CD4-positive, alpha-beta memory T cell (primary cell): ENCODE data around the gene DAB2IP. TPM values are rescaled to one million over a fixed set of nuclear protein-coding genes. Genes with fewer than 3 reads are reported as not detected.

Source experiments
- CTCF ChIA-PET: fragments of 350-600 bp; sonication (Branson Sonifier 250); formaldehyde crosslinking; loops from one replicate; lab custom pipeline; 2021; ENCODE audit warnings: inconsistent platforms; ENCODE audit not compliant: partially characterized antibody; lab: Charles Lee
- POLR2A ChIA-PET: fragments of 350-600 bp; sonication (Branson Sonifier 250); formaldehyde crosslinking; loops from one replicate; lab custom pipeline; 2021; ENCODE audit not compliant: partially characterized antibody; lab: Charles Lee
- DNase-seq, 5 donors: peaks; one replicate each; pipeline versions ENCODE4 v3.0.0 to v3.0.0-alpha.2; 2020 to 2022; ENCODE audit warnings: mixed read lengths in 1 of 5
- H3K27ac ChIP-seq: one replicate; pipeline ENCODE4 v1.7.0; 2013; ENCODE audit warnings: low read depth, low read length
- H3K27me3 ChIP-seq: 2 replicates; pipeline ENCODE4 v1.7.0; 2013; ENCODE audit warnings: mild to moderate bottlenecking, low read length, moderate library complexity; ENCODE audit not compliant: insufficient read depth
- H3K36me3 ChIP-seq: 2 replicates; pipeline ENCODE4 v1.7.0; 2013; ENCODE audit warnings: mild to moderate bottlenecking, low read length, moderate library complexity; ENCODE audit not compliant: insufficient read depth
- H3K4me1 ChIP-seq: 2 replicates; pipeline ENCODE4 v1.7.0; 2013; ENCODE audit warnings: mild to moderate bottlenecking, low read length, moderate library complexity; ENCODE audit not compliant: insufficient read depth
- H3K4me3 ChIP-seq, 2 donors: one replicate each; pipeline ENCODE4 v1.7.0; 2013; ENCODE audit warnings: low read length in 2 of 2, mild to moderate bottlenecking in 1 of 2
- H3K9me3 ChIP-seq, 2 donors: one replicate each; pipeline ENCODE4 v1.7.0; 2013; ENCODE audit warnings: low read length in 2 of 2, control low read depth in 1 of 2; ENCODE audit not compliant: control insufficient read depth in 1 of 2
- H3K27ac Mint-ChIP-seq, 7 donors: one replicate each; pipeline ENCODE4 v1.8.0; 2020 to 2021; ENCODE audit warnings: mixed read lengths in 7 of 7, mild to moderate bottlenecking in 6 of 7, inconsistent platforms in 3 of 7, moderate library complexity in 3 of 7
- H3K27me3 Mint-ChIP-seq, 2 donors: one replicate each; pipeline ENCODE4 v1.8.0; 2020 to 2021; ENCODE audit warnings: mixed read lengths in 2 of 2
- H3K36me3 Mint-ChIP-seq, 2 donors: one replicate each; pipeline ENCODE4 v1.8.0; 2020 to 2021; ENCODE audit warnings: mixed read lengths in 2 of 2, inconsistent platforms in 1 of 2, mild to moderate bottlenecking in 1 of 2
- H3K4me1 Mint-ChIP-seq, 4 donors: one replicate each; pipeline ENCODE4 v1.8.0; 2020 to 2021; ENCODE audit warnings: mixed read lengths in 4 of 4, mild to moderate bottlenecking in 1 of 4
- H3K4me3 Mint-ChIP-seq, 8 donors: one replicate each; pipeline ENCODE4 v1.8.0; 2020 to 2021; ENCODE audit warnings: mixed read lengths in 8 of 8, mild to moderate bottlenecking in 7 of 8, moderate library complexity in 6 of 8, inconsistent platforms in 3 of 8
- H3K9me3 Mint-ChIP-seq, 8 donors: one replicate each; pipeline ENCODE4 v1.8.0; 2020 to 2021; ENCODE audit warnings: mixed read lengths in 8 of 8, mild to moderate bottlenecking in 5 of 8, inconsistent platforms in 3 of 8, moderate library complexity in 1 of 8
- intact Hi-C: fragments of 100-400 bp; cut with micrococcal nuclease; formaldehyde crosslinking; loops from one replicate; pipeline ENCODE4 v1.15.1; 2023
- polyA plus RNA-seq, 2 donors: library from polyadenylated mRNA; unstranded; fragments of 300-500 nt; fragmentation: Illumina TruSeq; gene quantifications; one replicate each; pipeline ENCODE4 v1.2.3, GENCODE V29; 2021
- total RNA-seq, 2 experiments: library from RNA; stranded (reverse); gene quantifications; one replicate each; pipeline ENCODE4 v1.2.3, GENCODE V29; 2021

DAB2IP gene
- total and polyA plus RNA-seq, 4 experiments from 2014 or later: not detected

DNA sequence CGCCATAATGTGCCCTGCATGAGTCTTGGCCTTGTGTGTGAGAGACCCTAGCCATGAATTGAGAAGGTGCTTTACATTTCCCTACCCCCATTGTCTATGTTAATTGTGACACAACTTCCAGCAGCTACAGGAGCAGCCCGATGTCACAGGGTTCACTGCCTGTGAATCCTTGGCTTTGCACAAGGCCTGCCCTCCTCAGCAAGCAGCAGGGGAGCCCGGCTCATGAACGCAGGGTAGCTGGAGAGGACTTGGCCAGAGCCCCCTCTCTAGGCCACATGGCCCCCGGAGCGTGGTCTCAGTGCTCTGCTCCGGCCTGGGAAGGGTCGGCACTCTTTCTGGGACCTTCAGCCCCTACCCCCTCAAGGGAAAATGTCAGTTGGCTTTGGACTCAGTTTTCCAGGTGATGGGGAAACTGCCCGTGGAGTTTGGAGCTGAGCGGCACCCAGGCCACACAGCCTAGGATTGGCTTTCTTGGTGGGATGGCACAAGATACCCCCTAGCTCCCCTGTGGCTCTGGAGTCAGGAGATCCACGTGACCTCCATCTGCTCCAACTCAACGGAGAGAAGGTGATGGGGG, 160.8 kb downstream of the DAB2IP start:
- no peaks in the 10 kb centered on the region for H3K4me1 Mint-ChIP-seq
- Histone ChIP-seq H3K4me3 (no peak overlapping the region), H3K27me3 (no peaks in the 10 kb centered on the region), H3K27ac (no peak overlapping the region), H3K9me3 (no peaks in the 10 kb centered on the region), H3K36me3 (no peaks in the 10 kb centered on the region), H3K4me1 (no peaks in the 10 kb centered on the region)
- H3K36me3 Mint-ChIP-seq: no peaks in the 10 kb centered on the region
- ChIA-PET CTCF (no interaction called here), POLR2A (no interaction called here)
- H3K9me3 Mint-ChIP-seq: no peaks in the 10 kb centered on the region
- no peaks in the 10 kb centered on the region for H3K27me3 Mint-ChIP-seq
- no peak overlapping the region for H3K27ac Mint-ChIP-seq
- no peak for DNase-seq
- intact Hi-C loops: no loop called here
- H3K4me3 Mint-ChIP-seq: no peak overlapping the region

DNA sequence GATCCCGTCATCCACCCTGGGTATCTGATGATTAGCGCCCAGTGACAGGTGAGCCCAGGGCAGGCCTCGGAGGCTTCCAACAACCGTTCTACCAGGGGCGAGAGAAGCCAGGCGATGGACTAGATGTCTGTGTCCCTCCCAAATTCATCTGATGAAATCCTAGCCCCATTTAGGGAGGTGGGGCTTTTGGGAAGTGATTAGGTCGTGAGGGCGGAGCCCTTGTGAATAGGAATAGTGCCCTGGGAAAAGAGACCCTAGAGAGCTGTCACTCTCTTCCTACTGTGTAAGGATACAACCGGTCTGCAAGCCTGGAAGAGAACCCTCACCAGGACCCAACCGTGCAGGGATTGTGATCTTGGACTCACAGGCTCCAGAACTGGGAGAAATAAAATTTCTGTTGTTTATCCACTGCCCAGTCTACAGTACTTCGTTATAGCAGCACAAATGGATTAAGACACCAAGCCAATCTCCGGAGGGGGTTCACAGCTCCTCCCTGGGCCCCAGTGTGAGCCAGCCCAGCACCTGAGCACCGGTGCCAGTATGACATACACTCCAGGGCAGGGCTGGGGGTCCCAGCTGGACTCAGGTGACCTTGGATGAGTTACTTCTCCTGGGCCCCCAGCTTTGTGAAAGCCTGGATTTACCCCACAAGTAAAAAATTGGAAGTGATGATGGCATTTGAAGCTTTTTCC, 162.2 kb downstream of the DAB2IP start:
- no peak overlapping the region for H3K4me3 Mint-ChIP-seq
- no peaks in the 10 kb centered on the region for H3K27me3 ChIP-seq
- ChIA-PET CTCF (no interaction called here), POLR2A (no interaction called here)
- no peak overlapping the region for H3K27ac Mint-ChIP-seq
- no peaks in the 10 kb centered on the region for H3K9me3 Mint-ChIP-seq
- no peak for DNase-seq
- intact Hi-C loops: no loop called here
- no peaks in the 10 kb centered on the region for H3K4me1 ChIP-seq
- H3K4me1 Mint-ChIP-seq: no peaks in the 10 kb centered on the region
- no peak overlapping the region for H3K27ac ChIP-seq
- no peak overlapping the region for H3K4me3 ChIP-seq
- H3K36me3 Mint-ChIP-seq: no peaks in the 10 kb centered on the region
- H3K36me3 ChIP-seq: no peaks in the 10 kb centered on the region
- H3K27me3 Mint-ChIP-seq: no peaks in the 10 kb centered on the region
- no peaks in the 10 kb centered on the region for H3K9me3 ChIP-seq

DNA sequence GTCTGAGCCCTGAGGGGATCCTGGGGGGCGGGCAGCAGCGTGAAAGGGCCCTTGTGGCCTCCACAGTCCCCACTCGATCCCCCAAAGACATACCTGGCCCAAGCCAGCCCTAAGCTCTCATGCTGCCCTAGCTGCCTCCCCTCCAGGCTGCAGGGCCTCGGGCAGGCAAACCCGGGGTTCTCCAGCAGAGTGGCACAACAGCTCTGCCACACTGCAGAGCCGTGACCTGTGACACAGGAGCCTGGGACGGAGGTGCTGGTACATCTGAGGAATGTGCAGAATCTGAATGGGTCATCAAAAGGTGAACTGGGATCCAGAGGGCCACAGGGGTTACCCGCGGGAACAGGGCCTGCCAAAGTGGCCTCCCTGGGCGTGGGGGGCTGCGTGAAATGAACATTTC, 163.2 kb downstream of the DAB2IP start:
- no peaks in the 10 kb centered on the region for H3K9me3 Mint-ChIP-seq
- no peaks in the 10 kb centered on the region for H3K4me1 Mint-ChIP-seq
- Histone ChIP-seq H3K36me3 (no peaks in the 10 kb centered on the region), H3K9me3 (no peaks in the 10 kb centered on the region), H3K27me3 (no peaks in the 10 kb centered on the region), H3K4me1 (no peaks in the 10 kb centered on the region), H3K4me3 (no peak overlapping the region), H3K27ac (no peak overlapping the region)
- no peak overlapping the region for H3K27ac Mint-ChIP-seq
- no peak for DNase-seq
- H3K4me3 Mint-ChIP-seq: no peak overlapping the region
- H3K27me3 Mint-ChIP-seq: no peaks in the 10 kb centered on the region
- POLR2A ChIA-PET: no interaction called here
- intact Hi-C loops: no loop called here
- H3K36me3 Mint-ChIP-seq: no peaks in the 10 kb centered on the region
- CTCF ChIA-PET: no interaction called here

DNA sequence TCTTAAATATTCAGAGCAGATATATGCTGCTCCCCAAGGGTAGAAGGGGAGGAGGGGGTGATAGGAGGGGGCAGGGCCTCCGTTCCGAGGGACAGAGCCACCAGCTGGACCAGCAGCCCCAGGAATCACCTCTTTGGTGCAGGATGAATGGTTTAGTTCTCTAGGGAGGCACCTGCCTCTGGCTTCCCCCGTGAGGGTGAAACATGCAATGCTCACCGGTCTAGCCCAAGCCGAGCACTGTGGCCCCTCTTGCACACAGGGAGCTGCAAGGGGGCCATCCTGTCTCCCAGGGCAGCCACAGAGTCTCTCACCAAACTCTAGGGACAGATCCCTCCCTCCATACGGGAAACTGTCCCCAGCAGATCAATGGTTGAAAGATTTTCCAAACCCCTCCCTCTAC, 163.7 kb downstream of the DAB2IP start:
- ChIA-PET CTCF (no interaction called here), POLR2A (no interaction called here)
- no peak overlapping the region for H3K27ac ChIP-seq
- Mint-ChIP-seq H3K27ac (no peak overlapping the region), H3K4me1 (no peaks in the 10 kb centered on the region), H3K4me3 (no peak overlapping the region), H3K36me3 (no peaks in the 10 kb centered on the region), H3K27me3 (no peaks in the 10 kb centered on the region), H3K9me3 (no peaks in the 10 kb centered on the region)
- H3K36me3 ChIP-seq: no peaks in the 10 kb centered on the region
- no peak overlapping the region for H3K4me3 ChIP-seq
- no peaks in the 10 kb centered on the region for H3K27me3 ChIP-seq
- intact Hi-C loops: no loop called here
- no peaks in the 10 kb centered on the region for H3K9me3 ChIP-seq
- no peak for DNase-seq
- no peaks in the 10 kb centered on the region for H3K4me1 ChIP-seq

DNA sequence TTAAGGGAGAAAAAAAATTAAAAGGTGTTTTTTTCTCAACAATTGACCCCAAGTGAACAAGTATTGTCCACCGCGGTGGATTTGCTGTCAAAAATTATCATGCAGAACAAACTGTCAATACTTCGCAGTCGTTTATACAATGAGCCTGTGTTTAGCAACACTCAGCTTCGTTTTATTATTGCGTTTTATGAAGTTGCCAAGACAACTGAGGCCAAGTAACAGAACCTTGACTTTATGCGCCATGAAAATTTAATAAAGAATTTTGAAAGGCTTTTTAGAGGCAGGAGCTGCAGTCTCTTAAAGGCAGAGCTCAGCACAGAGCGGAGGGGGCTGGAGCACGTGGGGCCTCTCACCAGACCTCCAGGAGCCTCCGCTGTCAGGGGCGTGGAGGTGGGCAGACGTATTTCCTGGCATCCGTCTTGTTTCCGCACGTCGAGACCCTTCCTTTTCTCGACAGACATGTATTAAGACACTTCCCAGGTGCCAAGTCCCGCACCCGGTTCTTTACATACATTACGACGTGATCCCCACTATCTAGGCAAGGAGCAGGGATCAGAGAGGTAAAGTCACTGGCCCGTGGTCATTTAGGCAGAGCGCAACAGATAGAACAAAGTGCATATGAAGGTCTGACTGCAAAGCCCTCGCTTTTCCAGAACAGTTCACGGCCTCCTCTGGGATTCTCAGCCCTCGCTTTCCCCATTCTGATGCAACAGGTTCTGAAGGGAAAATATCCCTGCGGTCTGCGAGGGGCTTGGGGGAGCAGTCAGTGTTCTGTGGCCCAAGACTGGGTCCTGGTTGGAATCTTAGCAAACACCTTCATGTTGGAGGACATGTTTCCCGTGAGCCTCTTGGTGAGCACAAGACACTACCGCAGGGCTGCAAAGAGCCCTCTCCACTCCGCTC, 164.4 kb downstream of the DAB2IP start:
- no peak overlapping the region for H3K4me3 Mint-ChIP-seq
- DNase-seq: no peak
- H3K9me3 Mint-ChIP-seq: no peaks in the 10 kb centered on the region
- H3K27me3 Mint-ChIP-seq: no peaks in the 10 kb centered on the region
- no peaks in the 10 kb centered on the region for H3K4me1 ChIP-seq
- no peaks in the 10 kb centered on the region for H3K36me3 ChIP-seq
- H3K27me3 ChIP-seq: no peaks in the 10 kb centered on the region
- CTCF ChIA-PET: no interaction called here
- intact Hi-C loops: no loop called here
- no peaks in the 10 kb centered on the region for H3K36me3 Mint-ChIP-seq
- no peaks in the 10 kb centered on the region for H3K9me3 ChIP-seq
- H3K4me3 ChIP-seq: no peak overlapping the region
- H3K27ac Mint-ChIP-seq: no peak overlapping the region
- POLR2A ChIA-PET: no interaction called here
- no peaks in the 10 kb centered on the region for H3K4me1 Mint-ChIP-seq
- H3K27ac ChIP-seq: no peak overlapping the region

DNA sequence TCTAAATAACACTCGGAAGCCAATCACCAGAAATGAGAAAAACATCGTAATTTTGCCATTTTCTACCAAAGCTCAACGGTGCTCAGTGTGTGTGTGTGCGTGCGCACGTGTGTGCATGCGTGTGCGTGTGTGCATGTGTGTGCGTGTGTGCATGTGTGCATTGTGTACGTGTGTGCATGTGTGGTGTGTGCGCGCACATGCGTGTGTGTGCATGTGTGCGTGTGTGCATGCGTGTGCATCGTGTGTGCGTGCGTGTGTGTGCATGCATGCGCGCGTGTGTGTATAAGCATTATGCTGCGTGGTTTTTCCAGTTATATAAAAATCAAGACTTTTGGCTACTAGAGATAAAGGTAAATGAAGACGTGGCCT, 165.0 kb downstream of the DAB2IP start:
- Histone ChIP-seq H3K36me3 (no peaks in the 10 kb centered on the region), H3K4me1 (no peaks in the 10 kb centered on the region), H3K27ac (no peak overlapping the region), H3K4me3 (no peak overlapping the region), H3K9me3 (no peaks in the 10 kb centered on the region), H3K27me3 (no peaks in the 10 kb centered on the region)
- CTCF ChIA-PET: no interaction called here
- Mint-ChIP-seq H3K36me3 (no peaks in the 10 kb centered on the region), H3K27me3 (no peaks in the 10 kb centered on the region), H3K27ac (no peak overlapping the region), H3K4me1 (no peaks in the 10 kb centered on the region), H3K4me3 (no peak overlapping the region), H3K9me3 (no peaks in the 10 kb centered on the region)
- POLR2A ChIA-PET: no interaction called here
- intact Hi-C loops: no loop called here
- no peak for DNase-seq

DNA sequence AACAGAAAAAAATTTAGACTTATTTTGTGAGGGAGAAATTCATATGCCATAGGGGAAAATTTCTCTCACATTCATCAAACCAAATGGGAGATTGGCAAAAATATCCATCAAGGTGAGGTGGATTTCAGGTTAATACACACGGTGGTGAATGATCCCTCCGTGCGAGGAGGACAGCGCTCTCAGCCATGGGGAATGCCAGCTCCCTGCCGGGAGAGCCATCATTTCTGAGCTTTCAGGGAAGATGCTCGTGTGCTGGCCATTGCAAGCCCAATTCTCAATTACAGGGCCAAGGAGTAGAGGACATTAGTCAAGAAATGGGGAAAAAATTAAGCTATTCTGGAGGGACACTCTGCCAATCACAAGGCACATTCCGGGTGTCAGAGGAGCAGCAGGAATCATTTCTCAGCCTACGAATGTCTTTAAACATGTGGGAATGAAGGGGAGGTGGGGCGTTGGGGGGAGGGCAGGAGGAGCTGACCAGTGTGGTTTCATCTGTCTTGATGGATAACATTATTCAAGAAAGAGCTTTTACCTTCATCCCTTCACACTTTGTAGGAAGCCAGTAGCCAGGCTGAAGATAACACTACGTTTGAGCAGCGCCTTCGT, 165.5 kb downstream of the DAB2IP start:
- Mint-ChIP-seq H3K27ac (no peak overlapping the region), H3K4me3 (no peak overlapping the region), H3K9me3 (no peaks in the 10 kb centered on the region), H3K27me3 (no peaks in the 10 kb centered on the region), H3K36me3 (no peaks in the 10 kb centered on the region), H3K4me1 (no peaks in the 10 kb centered on the region)
- CTCF ChIA-PET: no interaction called here
- intact Hi-C loops: no loop called here
- Histone ChIP-seq H3K4me3 (no peak overlapping the region), H3K27me3 (no peaks in the 10 kb centered on the region), H3K36me3 (no peaks in the 10 kb centered on the region), H3K9me3 (no peaks in the 10 kb centered on the region), H3K27ac (no peak overlapping the region), H3K4me1 (no peaks in the 10 kb centered on the region)
- POLR2A ChIA-PET: no interaction called here
- no peak for DNase-seq
